ENCODE results near the gene CUBN. TPM values are rescaled to one million over a fixed set of nuclear protein-coding genes. Genes with fewer than 3 reads are reported as not detected.

Gene CUBN
- polyA plus RNA-seq, 2 of the 4 experiments (the other 2 are of a cell fraction) = 0.08 to 0.28 TPM

DNA sequence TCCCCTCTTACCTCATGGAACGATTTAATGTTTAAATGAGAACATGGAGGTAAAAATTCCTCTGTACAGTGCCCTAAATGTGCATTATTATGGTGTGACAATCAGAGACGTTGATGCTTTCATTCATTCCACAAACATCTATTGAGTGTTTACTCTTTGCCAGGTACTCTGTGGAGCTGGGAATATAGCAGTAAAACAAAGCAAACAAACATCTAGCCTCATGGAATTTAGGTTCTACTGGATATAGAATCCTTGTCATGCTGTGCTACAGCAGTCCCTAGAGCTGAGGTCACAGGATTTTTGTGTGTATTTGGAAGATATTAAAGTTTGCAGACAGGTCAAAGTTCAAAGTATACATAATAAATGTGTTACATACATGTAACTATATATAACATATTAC is 140.7 kb downstream of the CUBN start:
- no peak for DNase-seq (ENCODE audit: low read depth in 1 of 2, low spot score in 1 of 2)
- no peaks in the 10 kb centered on the region for H3K4me1 ChIP-seq
- POLR2A ChIA-PET = no interaction called here
- 39% methylated on average over 2 of the region's 2 CpGs for WGBS (ENCODE audit: missing lambda C conversion rate)
- FAIRE-seq = no peak
- no peak overlapping the region for H3K4me2 ChIP-seq
- TF ChIP-seq KDM1A (IDR thresholded peaks at IDR 0.05; ENCODE audit: low read depth) = no peak
- TF ChIP-seq, protein P1, sequence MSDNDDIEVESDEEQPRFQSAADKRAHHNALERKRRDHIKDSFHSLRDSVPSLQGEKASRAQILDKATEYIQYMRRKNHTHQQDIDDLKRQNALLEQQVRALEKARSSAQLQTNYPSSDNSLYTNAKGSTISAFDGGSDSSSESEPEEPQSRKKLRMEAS (IDR thresholded peaks at IDR 0.05) = no peak
- TF ChIP-seq JUN (IDR thresholded peaks at IDR 0.05) = no peak
- TF ChIP-seq, protein P2, sequence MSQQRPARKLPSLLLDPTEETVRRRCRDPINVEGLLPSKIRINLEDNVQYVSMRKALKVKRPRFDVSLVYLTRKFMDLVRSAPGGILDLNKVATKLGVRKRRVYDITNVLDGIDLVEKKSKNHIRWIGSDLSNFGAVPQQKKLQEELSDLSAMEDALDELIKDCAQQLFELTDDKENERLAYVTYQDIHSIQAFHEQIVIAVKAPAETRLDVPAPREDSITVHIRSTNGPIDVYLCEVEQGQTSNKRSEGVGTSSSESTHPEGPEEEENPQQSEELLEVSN (IDR thresholded peaks at IDR 0.05; ENCODE audit: borderline replicate concordance, low read depth) = no peak
- no peak for TF ChIP-seq POLR2A (IDR thresholded peaks at IDR 0.05; ENCODE audit: low read length)
- TF ChIP-seq MAFK (IDR thresholded peaks at IDR 0.05; ENCODE audit: partially characterized antibody) = no peak
- no peak for TF ChIP-seq ZSCAN20 (CRISPR knock-in tag; IDR thresholded peaks at IDR 0.05)
- no peak overlapping the region for H3K27ac ChIP-seq
- H3K4me3 ChIP-seq = no peak overlapping the region
- H3K9me3 ChIP-seq = no peaks in the 10 kb centered on the region
- no peak for ATAC-seq
- CTCF ChIA-PET = interaction anchor here (0.6 kb wide), 1 partner anchor 488 kb away, joined by 3 read pairs; no protein-coding TSS in a partner anchor

DNA sequence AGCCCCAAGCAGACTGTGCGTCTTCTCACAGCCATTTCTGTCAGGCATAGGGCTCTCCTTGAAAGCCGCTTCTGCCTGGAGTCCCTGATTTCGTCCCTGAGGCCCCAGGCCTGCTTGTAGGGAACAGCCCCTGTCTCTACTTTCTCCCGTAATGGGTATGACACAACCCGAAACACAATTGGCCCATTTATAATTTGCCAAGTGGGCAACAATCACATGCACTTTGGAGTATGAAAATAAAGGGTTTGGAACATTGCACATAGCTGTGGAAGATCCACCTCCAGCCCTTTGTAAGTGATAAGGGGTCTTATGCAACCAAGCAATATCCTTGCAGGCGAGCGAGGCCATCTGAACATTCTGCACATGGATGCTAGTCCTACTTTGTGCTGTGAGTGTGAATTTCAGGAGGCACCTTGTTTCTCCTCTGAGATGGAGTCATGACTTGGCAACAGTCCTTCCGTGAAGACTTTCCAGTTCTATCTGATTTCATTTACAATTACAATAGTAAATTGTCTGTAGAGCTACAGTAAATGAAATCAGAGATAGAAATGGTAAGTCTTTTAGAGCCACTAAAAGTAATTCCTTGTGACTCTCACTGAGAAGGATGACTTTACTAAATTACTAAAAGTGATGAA is 141.5 kb downstream of the CUBN start:
- no peaks in the 10 kb centered on the region for H3K4me1 ChIP-seq
- no peak overlapping the region for H3K27ac ChIP-seq
- H3K9me3 ChIP-seq = no peaks in the 10 kb centered on the region
- no peak overlapping the region for H3K4me3 ChIP-seq
- POLR2A ChIA-PET = no interaction called here
- ATAC-seq (no peak), FAIRE-seq (no peak), DNase-seq (ENCODE audit: low read depth in 1 of 2, low spot score in 1 of 2) (no peak)
- CTCF ChIA-PET = interaction anchor here (0.6 to 0.7 kb wide), 2 partner anchors 11 to 215 kb away, joined by 3 read pairs; no protein-coding TSS in a partner anchor
- TF ChIP-seq, protein P3, sequence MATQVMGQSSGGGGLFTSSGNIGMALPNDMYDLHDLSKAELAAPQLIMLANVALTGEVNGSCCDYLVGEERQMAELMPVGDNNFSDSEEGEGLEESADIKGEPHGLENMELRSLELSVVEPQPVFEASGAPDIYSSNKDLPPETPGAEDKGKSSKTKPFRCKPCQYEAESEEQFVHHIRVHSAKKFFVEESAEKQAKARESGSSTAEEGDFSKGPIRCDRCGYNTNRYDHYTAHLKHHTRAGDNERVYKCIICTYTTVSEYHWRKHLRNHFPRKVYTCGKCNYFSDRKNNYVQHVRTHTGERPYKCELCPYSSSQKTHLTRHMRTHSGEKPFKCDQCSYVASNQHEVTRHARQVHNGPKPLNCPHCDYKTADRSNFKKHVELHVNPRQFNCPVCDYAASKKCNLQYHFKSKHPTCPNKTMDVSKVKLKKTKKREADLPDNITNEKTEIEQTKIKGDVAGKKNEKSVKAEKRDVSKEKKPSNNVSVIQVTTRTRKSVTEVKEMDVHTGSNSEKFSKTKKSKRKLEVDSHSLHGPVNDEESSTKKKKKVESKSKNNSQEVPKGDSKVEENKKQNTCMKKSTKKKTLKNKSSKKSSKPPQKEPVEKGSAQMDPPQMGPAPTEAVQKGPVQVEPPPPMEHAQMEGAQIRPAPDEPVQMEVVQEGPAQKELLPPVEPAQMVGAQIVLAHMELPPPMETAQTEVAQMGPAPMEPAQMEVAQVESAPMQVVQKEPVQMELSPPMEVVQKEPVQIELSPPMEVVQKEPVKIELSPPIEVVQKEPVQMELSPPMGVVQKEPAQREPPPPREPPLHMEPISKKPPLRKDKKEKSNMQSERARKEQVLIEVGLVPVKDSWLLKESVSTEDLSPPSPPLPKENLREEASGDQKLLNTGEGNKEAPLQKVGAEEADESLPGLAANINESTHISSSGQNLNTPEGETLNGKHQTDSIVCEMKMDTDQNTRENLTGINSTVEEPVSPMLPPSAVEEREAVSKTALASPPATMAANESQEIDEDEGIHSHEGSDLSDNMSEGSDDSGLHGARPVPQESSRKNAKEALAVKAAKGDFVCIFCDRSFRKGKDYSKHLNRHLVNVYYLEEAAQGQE (IDR thresholded peaks at IDR 0.05) = no peak
- TF ChIP-seq HEYL (CRISPR knock-in tag; IDR thresholded peaks at IDR 0.05) (no peak), NFE2L2 (conservative IDR thresholded peaks at IDR 0.05; ENCODE audit: low read length) (no peak), MYC (IDR thresholded peaks at IDR 0.05; ENCODE audit: borderline replicate concordance, low read length) (no peak), RNF2 (IDR thresholded peaks at IDR 0.05; ENCODE audit: borderline replicate concordance, low read depth) (no peak), SMC3 (IDR thresholded peaks at IDR 0.05) (no peak), EP300 (IDR thresholded peaks at IDR 0.05) (no peak), EHF (CRISPR knock-in tag; IDR thresholded peaks at IDR 0.05) (no peak), GATA3 (IDR thresholded peaks at IDR 0.05; ENCODE audit: borderline replicate concordance) (no peak), KDM1A (IDR thresholded peaks at IDR 0.05; ENCODE audit: low read depth) (no peak), HDAC2 (IDR thresholded peaks at IDR 0.05) (no peak), NPAS2 (CRISPR knock-in tag; IDR thresholded peaks at IDR 0.05; ENCODE audit: borderline replicate concordance) (no peak), FOSL2 (IDR thresholded peaks at IDR 0.05) (no peak), FOSL2 (CRISPR knock-in tag; IDR thresholded peaks at IDR 0.05) (no peak), RAD21 (conservative IDR thresholded peaks at IDR 0.05 in 1 of 2, IDR thresholded peaks at IDR 0.05 in 1 of 2) (no peak), FOSB (CRISPR knock-in tag; IDR thresholded peaks at IDR 0.05) (no peak), MAZ (IDR thresholded peaks at IDR 0.05; ENCODE audit: borderline replicate concordance, low read depth, low read length) (no peak), JUNB (IDR thresholded peaks at IDR 0.05) (no peak)
- TF ChIP-seq, protein P4, sequence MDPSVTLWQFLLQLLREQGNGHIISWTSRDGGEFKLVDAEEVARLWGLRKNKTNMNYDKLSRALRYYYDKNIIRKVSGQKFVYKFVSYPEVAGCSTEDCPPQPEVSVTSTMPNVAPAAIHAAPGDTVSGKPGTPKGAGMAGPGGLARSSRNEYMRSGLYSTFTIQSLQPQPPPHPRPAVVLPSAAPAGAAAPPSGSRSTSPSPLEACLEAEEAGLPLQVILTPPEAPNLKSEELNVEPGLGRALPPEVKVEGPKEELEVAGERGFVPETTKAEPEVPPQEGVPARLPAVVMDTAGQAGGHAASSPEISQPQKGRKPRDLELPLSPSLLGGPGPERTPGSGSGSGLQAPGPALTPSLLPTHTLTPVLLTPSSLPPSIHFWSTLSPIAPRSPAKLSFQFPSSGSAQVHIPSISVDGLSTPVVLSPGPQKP (IDR thresholded peaks at IDR 0.05; ENCODE audit: low read depth, low read length) = no peak
- TF ChIP-seq, protein P2 (IDR thresholded peaks at IDR 0.05; ENCODE audit: borderline replicate concordance, low read depth) = no peak
- TF ChIP-seq, protein P5, sequence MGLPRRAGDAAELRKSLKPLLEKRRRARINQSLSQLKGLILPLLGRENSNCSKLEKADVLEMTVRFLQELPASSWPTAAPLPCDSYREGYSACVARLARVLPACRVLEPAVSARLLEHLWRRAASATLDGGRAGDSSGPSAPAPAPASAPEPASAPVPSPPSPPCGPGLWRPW (IDR thresholded peaks at IDR 0.05) = no peak
- no peak overlapping the region for H3K4me2 ChIP-seq
- 85% methylated on average over 8 of the region's 8 CpGs for WGBS (ENCODE audit: missing lambda C conversion rate)
